GM13976 (cell line): ENCODE results near the gene CENPM.

Source experiments
- DNase-seq: peaks from one replicate; pipeline ENCODE4 v3.0.0; 2012; ENCODE audit warnings: low spot score
- CTCF ChIP-seq: IDR thresholded peaks from 2 replicates; pipeline ENCODE4 v1.5.1; 2012; ENCODE audit warnings: borderline replicate concordance, mild to moderate bottlenecking; ENCODE audit not compliant: insufficient read depth; ENCODE audit errors: extremely low read depth, missing control alignments, control extremely low read depth
- in situ Hi-C: fragments of 300-500 bp; cut with MboI; formaldehyde crosslinking; loops from one replicate; pipeline ENCODE4 v1.12.0; 2022; ENCODE audit warnings: low sequenced_read_pairs, mixed read lengths, inconsistent platforms; ENCODE audit not compliant: unreplicated experiment

The CENPM gene

GRCh38 chr22:41899992-41900651, 46.8 kb downstream of the CENPM start:
- in situ Hi-C loops, result no loop called here
- no peak for TF ChIP-seq CTCF
- DNase-seq, result no peak

- in situ Hi-C loops, result no loop called here
- no peak for DNase-seq
These were observed 47.8 kb downstream of the CENPM start for GRCh38 chr22:41899110-41899509.

GRCh38 chr22:41898645-41899044, 48.3 kb downstream of the CENPM start:
- in situ Hi-C loops, result no loop called here
- DNase-seq, result no peak
- TF ChIP-seq CTCF, result no peak

More at GRCh38 chr22:41899110-41899509, 47.8 kb downstream of the CENPM start:
- no peak for TF ChIP-seq CTCF

GRCh38 chr22:41893591-41894375, 53.2 kb downstream of the CENPM start:
- in situ Hi-C loops, result no loop called here
- TF ChIP-seq CTCF, result no peak
- DNase-seq, result no peak

GRCh38 chr22:41892721-41893120, 54.2 kb downstream of the CENPM start:
- TF ChIP-seq CTCF, result no peak
- in situ Hi-C loops, result no loop called here
- no peak for DNase-seq

GRCh38 chr22:41891407-41891806, 55.5 kb downstream of the CENPM start:
- TF ChIP-seq CTCF, result no peak
- in situ Hi-C loops, result no loop called here
- DNase-seq, result no peak
